Fibroblast of lung (primary cell): Measurements from ENCODE around the gene KRABD2.

Source experiments
- DNase-seq, 2 donors: peaks; one replicate each; pipeline versions ENCODE4 v3.0.0 to v3.0.0-alpha.2; 2010; ENCODE audit warnings: low read depth in 2 of 2
- H2AFZ ChIP-seq: 2 replicates; pipeline ENCODE4 v1.5.1; 2012; ENCODE audit warnings: low read length, control low read depth, inconsistent platforms
- H3K27ac ChIP-seq: 2 replicates; pipeline ENCODE4 v1.5.1; 2011; ENCODE audit warnings: low read length, control low read depth; ENCODE audit not compliant: insufficient read depth
- H3K27me3 ChIP-seq: 2 replicates; pipeline ENCODE4 v1.5.1; 2011; ENCODE audit warnings: mild to moderate bottlenecking, low read length; ENCODE audit not compliant: control insufficient read depth, insufficient read depth
- H3K36me3 ChIP-seq: 2 replicates; pipeline ENCODE4 v1.5.1; 2011; ENCODE audit warnings: low read length; ENCODE audit not compliant: control insufficient read depth, insufficient read depth
- H3K4me1 ChIP-seq: 2 replicates; pipeline ENCODE4 v1.5.1; 2011; ENCODE audit warnings: low read length; ENCODE audit not compliant: control insufficient read depth, insufficient read depth; ENCODE audit errors: extremely low read depth
- H3K4me2 ChIP-seq: 2 replicates; pipeline ENCODE4 v1.5.1; 2011; ENCODE audit warnings: low read length, control low read depth; ENCODE audit not compliant: insufficient read depth; ENCODE audit errors: extremely low read depth
- H3K4me3 ChIP-seq, 4 experiments: fragments of 200-600 bp in 1 of 4; sonication (generic) in 1 of 4; replicated peaks in 1 of 4; 2 replicates each; pipeline ENCODE4 v1.5.1; 2011 to 2016; ENCODE audit warnings: low read length in 4 of 4, low read depth in 3 of 4, mild to moderate bottlenecking in 3 of 4, control low read depth in 2 of 4, inconsistent platforms in 1 of 4, mixed read lengths in 1 of 4; ENCODE audit not compliant: insufficient read depth in 1 of 4; ENCODE audit errors: control extremely low read depth in 1 of 4
- H3K79me2 ChIP-seq: 2 replicates; pipeline ENCODE4 v1.5.1; 2012; ENCODE audit warnings: mild to moderate bottlenecking, low read length, inconsistent platforms; ENCODE audit not compliant: control insufficient read depth, insufficient read depth
- H3K9ac ChIP-seq: 2 replicates; pipeline ENCODE4 v1.5.1; 2011; ENCODE audit warnings: mild to moderate bottlenecking, low read length, control low read depth; ENCODE audit not compliant: insufficient read depth
- H3K9me3 ChIP-seq: 2 replicates; pipeline ENCODE4 v1.5.1; 2012; ENCODE audit warnings: low read depth, low read length; ENCODE audit not compliant: control insufficient read depth, insufficient read depth
- H4K20me1 ChIP-seq: 2 replicates; pipeline ENCODE4 v1.5.1; 2011; ENCODE audit warnings: low read length; ENCODE audit not compliant: control insufficient read depth, insufficient read depth; ENCODE audit errors: extremely low read depth
- EZH2 ChIP-seq: IDR thresholded peaks from 2 replicates; pipeline ENCODE4 v1.5.1; 2012; ENCODE audit warnings: low read length, control low read depth, mild to moderate bottlenecking; ENCODE audit errors: missing control alignments
- TF ChIP-seq, protein P1 (sequence below), 2 donors: IDR thresholded peaks in 1 of 2; conservative IDR thresholded peaks in 1 of 2; 1 replicate in 1 of 2; 2 replicates in 1 of 2; pipeline ENCODE4 v1.5.1; 2011 to 2012; ENCODE audit warnings: low read length in 2 of 2, control low read depth in 1 of 2, inconsistent platforms in 1 of 2, low read depth in 1 of 2, mild to moderate bottlenecking in 1 of 2

Gene KRABD2

DNA sequence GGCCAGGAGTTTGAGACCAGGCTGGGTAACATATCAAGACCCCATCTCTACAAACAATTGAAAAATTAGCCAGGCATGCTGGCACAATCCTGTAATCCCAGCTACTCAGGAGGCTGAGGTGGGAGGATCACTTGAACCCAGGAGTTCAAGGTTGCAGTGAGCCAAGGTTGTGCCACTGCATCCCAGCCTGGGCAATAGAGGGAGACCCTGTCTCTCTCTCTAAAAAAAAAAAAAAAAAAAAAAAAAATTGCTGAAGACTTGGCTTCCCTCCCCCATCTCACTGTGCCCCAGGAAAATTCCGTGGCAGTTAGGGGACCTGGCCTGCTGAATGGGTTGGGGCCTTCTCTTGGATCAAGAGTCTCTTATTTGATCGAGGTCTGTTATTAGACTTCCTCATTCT is 37.0 kb downstream of the KRABD2 start, which contains the start of gene ODF4:
Gene ODF4, plus strand, starts transcription at position 301 of the 400 bp plus-strand sequence. CDS start 212 bp downstream, outside the sequence.
- Histone ChIP-seq H3K9ac (no peak within 1 kb of the TSS), H4K20me1 (no peaks in the 10 kb centered on the region), H2AFZ (no peak within 1 kb of the TSS), H3K4me1 (no peaks in the 10 kb centered on the region), H3K9me3 (no peaks in the 10 kb centered on the region), H3K4me3 (no peak within 1 kb of the TSS), H3K4me2 (no peak within 1 kb of the TSS), H3K79me2 (no peaks in the 10 kb centered on the region), H3K27me3 (peaks cover 10% of the 10 kb centered on the region), H3K27ac (no peak within 1 kb of the TSS), H3K36me3 (no peaks in the 10 kb centered on the region)
- TF ChIP-seq EZH2, result no peak
- TF ChIP-seq, protein P1, sequence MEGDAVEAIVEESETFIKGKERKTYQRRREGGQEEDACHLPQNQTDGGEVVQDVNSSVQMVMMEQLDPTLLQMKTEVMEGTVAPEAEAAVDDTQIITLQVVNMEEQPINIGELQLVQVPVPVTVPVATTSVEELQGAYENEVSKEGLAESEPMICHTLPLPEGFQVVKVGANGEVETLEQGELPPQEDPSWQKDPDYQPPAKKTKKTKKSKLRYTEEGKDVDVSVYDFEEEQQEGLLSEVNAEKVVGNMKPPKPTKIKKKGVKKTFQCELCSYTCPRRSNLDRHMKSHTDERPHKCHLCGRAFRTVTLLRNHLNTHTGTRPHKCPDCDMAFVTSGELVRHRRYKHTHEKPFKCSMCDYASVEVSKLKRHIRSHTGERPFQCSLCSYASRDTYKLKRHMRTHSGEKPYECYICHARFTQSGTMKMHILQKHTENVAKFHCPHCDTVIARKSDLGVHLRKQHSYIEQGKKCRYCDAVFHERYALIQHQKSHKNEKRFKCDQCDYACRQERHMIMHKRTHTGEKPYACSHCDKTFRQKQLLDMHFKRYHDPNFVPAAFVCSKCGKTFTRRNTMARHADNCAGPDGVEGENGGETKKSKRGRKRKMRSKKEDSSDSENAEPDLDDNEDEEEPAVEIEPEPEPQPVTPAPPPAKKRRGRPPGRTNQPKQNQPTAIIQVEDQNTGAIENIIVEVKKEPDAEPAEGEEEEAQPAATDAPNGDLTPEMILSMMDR (conservative IDR thresholded peaks at IDR 0.05 in 1 of 2, IDR thresholded peaks at IDR 0.05 in 1 of 2; ENCODE audit: low read depth in 1 of 2, low read length in 2 of 2), result no peak
- no peak for DNase-seq

DNA sequence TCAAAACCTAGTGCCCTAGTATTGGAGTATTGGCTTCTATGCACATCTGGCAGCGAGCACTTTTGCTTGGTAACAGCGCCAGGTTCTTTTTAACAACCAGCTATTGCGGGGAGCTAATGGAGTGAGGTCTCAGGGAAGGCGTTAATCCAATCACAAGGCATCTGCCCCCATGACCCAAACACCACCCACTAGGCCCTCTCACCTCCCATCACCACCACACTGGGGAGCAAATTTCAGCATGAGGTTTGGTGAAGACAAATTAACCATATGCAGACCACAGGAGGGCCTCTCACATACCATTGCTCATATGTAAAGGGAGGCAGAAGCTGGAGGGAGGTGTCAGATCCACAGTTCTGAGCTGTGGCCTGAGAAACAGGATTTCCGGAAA is 37.8 kb downstream of the KRABD2 start:
- H3K4me2 ChIP-seq, result no peak overlapping the region
- peaks cover 10% of the 10 kb centered on the region for H3K27me3 ChIP-seq
- no peak overlapping the region for H3K27ac ChIP-seq
- H3K9ac ChIP-seq, result no peak overlapping the region
- no peak overlapping the region for H2AFZ ChIP-seq
- TF ChIP-seq, protein P1 (conservative IDR thresholded peaks at IDR 0.05 in 1 of 2, IDR thresholded peaks at IDR 0.05 in 1 of 2; ENCODE audit: low read depth in 1 of 2, low read length in 2 of 2), result no peak
- TF ChIP-seq EZH2, result no peak
- no peak overlapping the region for H3K4me3 ChIP-seq
- no peaks in the 10 kb centered on the region for H3K4me1 ChIP-seq
- no peaks in the 10 kb centered on the region for H3K36me3 ChIP-seq
- H3K9me3 ChIP-seq, result no peaks in the 10 kb centered on the region
- H3K79me2 ChIP-seq, result no peaks in the 10 kb centered on the region
- no peaks in the 10 kb centered on the region for H4K20me1 ChIP-seq
- no peak for DNase-seq

DNA sequence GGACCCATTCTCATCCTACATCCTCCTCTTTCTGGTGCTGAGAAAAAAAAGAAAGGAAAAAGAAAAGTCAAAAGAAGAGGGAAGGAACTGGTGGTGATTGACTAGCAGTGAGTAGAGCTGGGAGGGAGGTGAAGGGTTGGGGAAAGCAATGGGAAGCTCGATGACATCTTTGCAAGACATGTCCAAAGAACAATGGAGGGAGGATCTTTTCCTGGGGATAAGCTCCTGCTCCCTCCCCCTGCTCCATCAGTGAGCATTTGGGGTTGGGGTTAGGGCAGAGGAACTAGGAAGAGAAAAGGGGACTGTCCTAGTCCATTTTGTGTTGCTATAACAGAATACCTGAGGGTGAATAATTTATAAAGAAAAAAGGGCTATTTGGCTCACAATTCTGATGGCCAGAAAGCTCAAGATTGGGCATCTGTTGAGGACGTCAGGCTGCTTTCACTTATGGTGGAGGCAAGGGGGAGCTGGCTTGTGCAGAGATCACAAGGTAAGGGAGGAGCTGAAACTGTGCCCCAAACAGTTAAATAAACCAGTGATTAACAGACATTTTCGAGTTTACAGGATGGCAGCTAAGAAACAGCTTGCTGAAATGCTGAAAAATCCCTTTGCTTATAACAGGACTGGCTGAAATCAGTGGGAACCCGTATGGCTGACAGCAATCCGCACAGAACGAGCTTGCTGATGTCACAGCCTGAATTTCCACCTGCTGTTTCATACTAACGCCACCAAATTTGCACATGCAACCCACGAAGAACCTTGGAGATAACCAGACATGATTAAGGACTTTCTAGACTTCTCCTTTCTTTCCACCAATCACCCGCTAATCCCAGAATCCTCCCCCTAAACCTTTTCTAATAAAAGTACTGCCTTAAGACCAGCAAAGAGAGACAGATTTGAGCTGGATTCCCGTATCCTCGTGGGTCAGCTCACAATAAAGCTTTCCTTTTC is 38.4 kb downstream of the KRABD2 start:
- Histone ChIP-seq H2AFZ (peak overlapping the region; percentile 44), H4K20me1 (no peaks in the 10 kb centered on the region), H3K4me1 (no peaks in the 10 kb centered on the region), H3K4me2 (peak overlapping the region; percentile 25), H3K4me3 (peak overlapping the region in 2 of 4 experiments; percentile 7 to 18), H3K36me3 (no peaks in the 10 kb centered on the region), H3K27me3 (peaks cover 10% of the 10 kb centered on the region), H3K27ac (no peak overlapping the region), H3K79me2 (no peaks in the 10 kb centered on the region), H3K9me3 (no peaks in the 10 kb centered on the region), H3K9ac (no peak overlapping the region)
- peak in 1 of 2 donors; percentile 19 for DNase-seq
- TF ChIP-seq, protein P1 (conservative IDR thresholded peaks at IDR 0.05 in 1 of 2, IDR thresholded peaks at IDR 0.05 in 1 of 2; ENCODE audit: low read depth in 1 of 2, low read length in 2 of 2), result no peak
- TF ChIP-seq EZH2, result no peak
